GM12892 (cell line): Measurements from ENCODE around the gene PANK2.

Experiments
- POLR2A ChIP-seq: IDR thresholded peaks from 2 replicates; pipeline ENCODE4 v1.6.1; 2011; ENCODE audit warnings: low read depth, low read length, control low read depth
- POLR2AphosphoS5 ChIP-seq: IDR thresholded peaks from 2 replicates; pipeline ENCODE4 v1.6.1; 2011; ENCODE audit warnings: low read depth, low read length, control low read depth
- TAF1 ChIP-seq: IDR thresholded peaks from 2 replicates; pipeline ENCODE4 v1.6.1; 2011; ENCODE audit warnings: low read depth, mild to moderate bottlenecking, control low read depth, low read length, borderline replicate concordance

- TF ChIP-seq TAF1 (no peak), POLR2A (no peak), POLR2AphosphoS5 (no peak)
These were observed 17.5 kb upstream of the PANK2 start for GRCh38 chr20:3871550-3872265.
